GM18861 (cell line): Measurements from ENCODE around the gene MOV10.
"Not testable (repeated sequence)": the region's sequence is repeated elsewhere in the genome, so short reads cannot be mapped to it uniquely, and the experiment has no call there.

Experiments used
- ATAC-seq: cut with Tn5 transposase; IDR thresholded peaks from one replicate; pipeline ENCODE4 v1.9.1; 2021; ENCODE audit not compliant: unreplicated experiment

The MOV10 gene, protein sequence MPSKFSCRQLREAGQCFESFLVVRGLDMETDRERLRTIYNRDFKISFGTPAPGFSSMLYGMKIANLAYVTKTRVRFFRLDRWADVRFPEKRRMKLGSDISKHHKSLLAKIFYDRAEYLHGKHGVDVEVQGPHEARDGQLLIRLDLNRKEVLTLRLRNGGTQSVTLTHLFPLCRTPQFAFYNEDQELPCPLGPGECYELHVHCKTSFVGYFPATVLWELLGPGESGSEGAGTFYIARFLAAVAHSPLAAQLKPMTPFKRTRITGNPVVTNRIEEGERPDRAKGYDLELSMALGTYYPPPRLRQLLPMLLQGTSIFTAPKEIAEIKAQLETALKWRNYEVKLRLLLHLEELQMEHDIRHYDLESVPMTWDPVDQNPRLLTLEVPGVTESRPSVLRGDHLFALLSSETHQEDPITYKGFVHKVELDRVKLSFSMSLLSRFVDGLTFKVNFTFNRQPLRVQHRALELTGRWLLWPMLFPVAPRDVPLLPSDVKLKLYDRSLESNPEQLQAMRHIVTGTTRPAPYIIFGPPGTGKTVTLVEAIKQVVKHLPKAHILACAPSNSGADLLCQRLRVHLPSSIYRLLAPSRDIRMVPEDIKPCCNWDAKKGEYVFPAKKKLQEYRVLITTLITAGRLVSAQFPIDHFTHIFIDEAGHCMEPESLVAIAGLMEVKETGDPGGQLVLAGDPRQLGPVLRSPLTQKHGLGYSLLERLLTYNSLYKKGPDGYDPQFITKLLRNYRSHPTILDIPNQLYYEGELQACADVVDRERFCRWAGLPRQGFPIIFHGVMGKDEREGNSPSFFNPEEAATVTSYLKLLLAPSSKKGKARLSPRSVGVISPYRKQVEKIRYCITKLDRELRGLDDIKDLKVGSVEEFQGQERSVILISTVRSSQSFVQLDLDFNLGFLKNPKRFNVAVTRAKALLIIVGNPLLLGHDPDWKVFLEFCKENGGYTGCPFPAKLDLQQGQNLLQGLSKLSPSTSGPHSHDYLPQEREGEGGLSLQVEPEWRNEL

DNA sequence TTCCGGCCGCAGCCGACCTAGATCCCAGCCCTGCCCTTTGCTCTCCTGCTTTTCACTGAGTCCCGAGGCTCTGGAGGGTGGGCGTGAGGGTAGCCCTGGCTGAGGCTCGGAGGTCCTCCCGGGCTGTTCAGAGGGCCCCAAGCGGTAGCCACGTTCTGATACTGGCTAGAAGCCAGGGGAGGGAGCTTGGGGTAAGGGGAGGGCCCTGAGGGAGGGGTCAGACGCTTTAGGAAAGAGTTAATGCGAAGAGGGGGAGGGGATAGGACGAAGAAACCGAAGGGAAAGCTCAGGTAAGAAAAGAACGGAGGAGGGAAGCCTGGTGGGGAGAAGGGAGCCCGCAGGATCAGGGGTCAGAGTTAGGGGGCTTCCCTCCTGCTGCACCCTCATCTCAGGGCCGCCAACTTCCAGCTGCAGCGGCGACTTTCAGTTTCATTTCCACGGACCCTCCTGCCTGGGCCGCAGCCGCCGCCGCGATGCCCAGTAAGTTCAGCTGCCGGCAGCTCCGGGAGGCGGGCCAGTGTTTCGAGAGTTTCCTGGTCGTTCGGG, at the start of gene MOV10:
MOV10 (plus strand) TSS at position 220 of the 546 bp plus-strand sequence; CDS start at position 474, 254 bp downstream.
- ATAC-seq: no peak

DNA sequence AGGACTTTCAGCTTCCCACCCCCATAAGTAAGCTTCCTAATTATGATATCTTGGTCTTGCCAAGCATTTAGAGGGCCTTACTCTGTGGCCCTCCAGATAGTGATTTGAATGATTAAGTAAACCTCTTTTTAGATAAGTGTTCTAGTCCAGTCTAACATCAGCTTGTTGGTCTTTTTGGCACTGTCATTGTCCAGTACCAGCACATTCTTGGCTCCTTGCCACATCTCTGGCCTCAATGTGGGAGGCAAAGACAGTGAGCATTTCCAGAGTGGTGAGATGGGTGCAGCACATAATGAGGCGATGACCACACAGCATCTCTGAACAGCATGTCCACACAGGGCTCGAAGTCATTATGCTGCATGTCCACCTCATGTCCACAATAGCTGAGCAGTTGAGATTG, 48.8 kb upstream of the MOV10 start:
- ATAC-seq: no peak

DNA sequence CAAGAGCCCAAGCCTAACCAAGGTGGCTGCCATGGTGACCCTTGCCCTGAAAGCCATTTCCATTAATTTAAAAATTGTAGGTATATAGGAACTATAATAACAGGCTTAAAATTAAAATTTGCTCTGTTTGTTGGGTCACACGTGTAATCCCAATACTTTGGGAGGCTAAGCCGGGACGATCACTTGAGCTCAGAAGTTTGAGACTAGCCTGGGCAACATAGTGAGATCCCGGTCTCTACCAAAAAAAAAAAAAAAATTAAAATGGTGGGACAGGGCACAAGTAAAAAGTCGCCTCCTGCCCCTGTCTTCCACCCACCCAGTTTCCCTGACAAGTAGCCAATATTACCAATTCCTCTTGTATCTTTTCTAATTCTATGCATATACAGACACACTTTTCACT, 48.3 kb upstream of the MOV10 start:
- no peak for ATAC-seq

DNA sequence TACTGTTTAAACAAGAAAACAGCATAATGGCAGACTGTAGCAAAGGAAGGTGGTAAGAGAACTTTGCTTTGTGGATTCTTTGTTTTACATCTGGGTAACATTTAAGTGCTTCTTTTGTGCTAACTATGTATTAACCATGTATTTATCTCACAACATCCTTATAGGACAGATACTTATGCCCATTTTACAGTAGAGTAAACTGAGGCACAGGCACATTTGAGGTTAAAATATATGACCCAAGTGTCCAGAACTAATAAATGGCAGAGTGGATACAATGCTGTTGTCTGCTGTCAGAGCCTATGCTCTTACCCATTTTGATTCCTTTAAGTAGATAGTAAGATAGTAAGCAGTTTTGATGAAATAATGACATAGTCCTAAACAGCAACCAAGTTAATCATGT, 47.6 kb upstream of the MOV10 start:
- ATAC-seq: no peak

DNA sequence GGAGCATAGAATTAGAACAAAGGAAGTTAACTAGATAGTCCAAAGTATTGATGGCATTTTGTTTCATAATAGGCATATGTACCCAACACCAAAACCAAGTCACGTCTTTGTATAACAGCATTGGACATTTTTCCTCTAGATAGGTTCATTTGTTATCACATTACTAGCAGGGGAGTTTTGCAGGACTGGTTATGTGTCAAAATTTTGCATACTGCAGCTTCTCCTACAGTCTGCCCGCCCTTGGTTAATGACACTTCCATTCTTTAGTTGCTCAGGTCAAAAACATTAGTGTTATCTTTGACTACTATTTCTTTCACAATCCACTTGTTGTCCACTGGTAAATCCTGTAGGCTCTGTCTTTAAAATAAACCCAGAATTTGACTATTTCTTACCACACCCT, 45.9 kb upstream of the MOV10 start:
- ATAC-seq: no peak

DNA sequence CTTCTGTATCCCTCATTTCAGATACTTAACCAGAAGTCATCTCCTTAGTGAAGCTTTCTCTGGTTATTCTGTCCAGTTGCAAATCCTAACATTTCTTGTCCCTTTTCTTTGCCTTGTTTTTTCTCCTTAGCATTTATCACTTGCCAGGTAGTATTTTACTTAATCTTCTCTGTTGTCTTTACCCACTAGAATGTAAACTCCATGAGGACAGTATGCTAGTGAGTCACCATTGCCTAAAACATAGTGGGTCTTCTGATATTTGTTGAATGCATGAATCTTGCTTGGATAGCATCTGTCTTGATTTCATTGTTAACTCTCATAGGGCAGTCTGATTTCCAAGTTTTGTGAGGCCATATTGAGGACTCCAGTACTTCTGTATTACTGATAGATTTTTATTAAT, 45.2 kb upstream of the MOV10 start:
- ATAC-seq: no peak

DNA sequence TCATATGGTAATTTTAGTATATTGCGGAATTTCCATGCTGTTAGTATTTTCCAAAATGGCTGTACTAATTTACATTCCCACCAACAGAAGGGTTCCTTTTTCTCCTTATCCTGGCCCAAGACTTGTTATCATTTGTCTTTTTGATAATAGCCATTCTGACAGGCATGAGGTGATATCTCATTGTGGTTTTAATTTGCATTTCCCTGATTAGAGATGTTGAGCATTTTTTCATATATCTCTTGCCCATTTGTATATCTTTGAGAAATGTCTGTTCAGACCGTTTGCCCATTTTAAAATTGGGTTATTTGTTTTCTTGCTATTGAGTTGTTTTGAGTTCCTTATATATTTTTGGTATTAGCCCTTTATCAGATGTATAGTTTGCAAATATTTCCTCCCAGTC, 40.8 kb upstream of the MOV10 start:
- no peak for ATAC-seq

DNA sequence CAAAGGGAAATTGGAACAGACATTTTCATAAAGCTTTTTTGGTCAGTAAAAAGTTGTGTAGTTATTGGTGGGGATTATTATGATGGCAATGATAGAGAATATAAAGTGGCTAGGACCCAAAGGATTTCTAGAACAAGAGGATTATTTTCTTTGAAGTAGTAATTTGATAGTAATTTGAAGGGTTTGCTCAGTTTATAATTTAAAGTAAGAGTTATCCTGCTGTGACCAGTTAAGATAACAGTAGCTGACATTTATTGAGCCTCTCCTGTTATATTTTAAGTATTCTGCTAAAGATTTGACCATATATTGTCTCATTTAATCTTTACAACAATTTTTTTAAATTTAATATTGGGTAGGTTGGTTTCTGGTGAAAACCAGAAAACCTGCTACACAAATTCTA, 40.1 kb upstream of the MOV10 start:
- ATAC-seq: no peak

DNA sequence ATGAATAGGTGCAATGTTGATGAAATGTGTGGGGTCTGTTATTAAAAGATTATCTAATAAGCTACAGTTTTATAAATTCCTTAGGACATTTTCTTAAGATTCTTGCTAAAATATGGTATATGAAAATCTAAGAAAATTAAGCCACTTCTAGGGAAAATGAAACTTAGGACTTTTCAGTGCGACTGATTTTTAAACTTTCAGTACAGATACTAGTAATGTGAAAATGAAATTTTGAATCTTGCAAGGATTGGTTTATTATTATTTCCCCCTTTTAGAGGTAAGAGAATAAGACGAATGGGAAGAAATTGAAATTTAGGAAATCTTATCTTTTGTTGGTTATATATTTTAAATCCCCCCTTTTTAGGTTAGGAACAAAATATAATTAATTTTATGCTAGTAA, 38.4 kb upstream of the MOV10 start:
- ATAC-seq: no peak

DNA sequence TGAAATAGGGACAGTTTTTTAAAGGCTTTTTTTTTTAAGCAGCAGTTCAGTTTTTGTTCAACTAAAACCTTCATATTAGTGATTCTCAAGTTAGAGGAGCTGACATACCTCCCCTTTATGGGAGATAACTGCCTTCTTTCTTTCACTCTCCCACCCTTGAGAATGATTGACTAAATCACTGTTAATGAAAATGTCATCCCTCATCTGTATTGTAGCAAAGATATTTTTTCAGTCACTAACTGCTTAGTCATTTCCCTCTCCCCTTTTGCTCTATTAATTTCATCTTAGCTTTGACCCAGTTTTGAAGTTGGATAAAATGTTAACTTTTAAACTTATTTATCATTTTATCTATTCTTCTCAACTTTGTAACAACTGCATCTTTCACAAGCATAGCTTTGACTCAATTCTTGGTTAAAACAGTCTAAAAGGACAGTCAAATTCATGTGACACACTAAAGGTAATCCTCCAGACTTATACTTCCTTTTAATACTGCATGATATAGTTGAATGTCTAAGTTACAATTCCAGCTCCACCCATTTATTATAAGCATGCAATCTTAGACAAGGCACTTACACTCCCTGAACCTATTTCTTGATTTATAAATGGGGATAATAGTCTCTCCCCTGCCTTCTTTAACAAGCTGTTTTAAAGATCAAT, 37.7 kb upstream of the MOV10 start:
- ATAC-seq: peak; percentile 55

DNA sequence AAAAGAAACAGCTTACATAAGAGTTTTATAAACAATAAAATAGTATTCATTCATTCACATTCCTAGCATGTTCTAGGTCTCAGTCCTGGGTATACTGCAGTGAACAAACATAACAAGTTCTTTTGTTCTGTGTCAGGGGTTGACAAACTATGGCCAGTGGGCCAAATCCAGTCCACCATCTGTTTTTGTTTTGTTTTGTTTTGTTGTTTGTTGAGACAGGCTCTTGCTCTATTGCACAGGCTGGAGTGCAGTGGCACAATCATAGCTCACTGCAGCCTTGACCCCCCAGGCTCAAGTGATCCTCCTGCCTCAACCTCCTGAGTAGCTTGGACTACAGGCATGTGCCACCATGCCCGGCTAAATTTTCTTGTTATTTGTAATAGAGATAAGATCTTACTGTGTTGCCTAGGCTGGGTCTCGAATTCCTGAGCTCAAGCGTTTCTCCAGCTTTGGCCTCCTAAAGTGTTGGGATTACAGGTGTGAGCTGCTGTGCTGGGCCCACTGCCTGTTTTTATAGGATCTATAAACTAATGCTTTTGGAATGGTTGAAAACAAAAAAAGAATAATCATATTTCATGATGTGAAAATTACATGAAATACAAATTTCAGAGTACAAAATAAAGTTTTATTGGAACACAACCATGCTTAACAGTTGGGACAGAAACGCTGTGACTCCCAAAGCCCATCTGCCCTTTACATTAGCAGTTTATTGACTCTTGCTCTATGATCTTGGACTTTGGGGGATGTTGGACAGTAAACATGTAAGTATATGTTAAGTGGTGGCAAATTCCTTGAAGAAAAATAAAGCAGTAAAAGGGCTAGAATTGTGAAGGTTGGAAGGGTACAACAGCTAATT, 37.0 kb upstream of the MOV10 start:
- no peak for ATAC-seq

DNA sequence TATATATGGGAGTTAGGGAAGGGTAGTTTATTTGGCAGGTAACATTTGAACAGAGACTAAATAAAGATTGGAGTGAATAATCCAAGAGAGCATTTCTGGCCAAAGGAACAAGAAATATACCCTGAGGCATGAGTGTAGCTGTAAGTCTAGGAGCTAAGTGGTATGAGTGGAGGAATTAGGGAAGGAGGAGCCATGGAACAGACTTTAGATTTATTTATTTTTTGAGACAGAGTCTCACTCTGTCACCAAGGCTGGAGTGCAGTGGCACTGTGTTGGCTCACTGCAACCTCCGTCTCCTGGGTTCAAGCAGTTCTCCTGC, 36.4 kb upstream of the MOV10 start:
- no peak for ATAC-seq

DNA sequence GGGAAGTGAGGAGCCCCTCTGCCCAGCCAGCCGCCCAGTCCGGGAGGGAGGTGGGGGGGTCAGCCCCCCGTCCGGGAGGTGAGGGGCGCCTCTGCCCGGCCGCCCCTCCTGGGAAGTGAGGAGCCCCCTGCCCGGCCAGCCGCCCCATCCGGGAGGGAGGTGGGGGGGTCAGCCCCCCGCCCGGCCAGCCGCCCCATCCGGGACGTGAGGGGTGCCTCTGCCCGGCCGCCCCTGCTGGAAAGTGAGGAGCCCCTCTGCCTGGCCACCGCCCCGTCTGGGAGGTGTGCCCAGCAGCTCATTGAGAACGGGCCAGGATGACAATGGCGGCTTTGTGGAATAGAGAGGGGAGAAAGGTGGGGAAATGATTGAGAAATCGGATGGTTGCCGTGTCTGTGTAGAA, 34.0 kb upstream of the MOV10 start:
- ATAC-seq: not testable (repeated sequence)

DNA sequence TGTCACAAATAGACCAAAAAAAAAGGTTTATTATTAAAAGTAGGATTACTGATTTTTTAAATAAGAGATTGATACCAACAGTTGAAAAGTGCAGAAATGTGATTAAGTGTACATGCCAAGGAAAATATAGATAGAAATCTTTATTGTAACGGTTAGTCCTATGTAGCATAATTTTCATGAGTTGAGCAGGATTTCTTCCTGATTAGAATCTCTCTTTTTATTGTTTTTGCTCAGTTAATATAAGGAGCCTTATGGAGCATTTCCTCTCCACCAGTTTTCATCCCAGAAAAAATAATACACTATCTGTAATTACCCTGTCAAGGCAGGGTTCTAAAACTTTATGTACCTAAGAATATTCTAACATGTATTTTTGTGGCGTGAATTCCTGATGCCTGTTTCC, 31.4 kb upstream of the MOV10 start:
- no peak for ATAC-seq

DNA sequence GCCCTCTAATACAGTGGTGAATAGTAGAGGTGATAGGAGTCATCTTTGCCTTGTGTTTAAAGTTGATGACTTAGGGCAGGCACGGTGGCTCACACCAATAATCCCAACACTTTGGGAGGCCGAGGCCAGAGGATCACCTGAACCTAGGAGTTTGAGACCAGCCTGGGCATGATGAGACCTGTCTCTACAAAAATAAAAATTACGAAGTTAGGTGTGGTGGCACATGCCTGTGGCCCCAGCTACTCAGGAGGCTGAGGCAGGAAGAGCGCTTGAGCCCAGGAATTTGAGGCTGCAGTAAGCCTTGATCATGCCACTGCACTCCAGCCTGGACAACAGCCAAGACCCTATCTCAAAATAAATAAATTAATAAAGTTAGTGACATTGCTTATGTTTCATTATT, 28.2 kb upstream of the MOV10 start:
- ATAC-seq: no peak

DNA sequence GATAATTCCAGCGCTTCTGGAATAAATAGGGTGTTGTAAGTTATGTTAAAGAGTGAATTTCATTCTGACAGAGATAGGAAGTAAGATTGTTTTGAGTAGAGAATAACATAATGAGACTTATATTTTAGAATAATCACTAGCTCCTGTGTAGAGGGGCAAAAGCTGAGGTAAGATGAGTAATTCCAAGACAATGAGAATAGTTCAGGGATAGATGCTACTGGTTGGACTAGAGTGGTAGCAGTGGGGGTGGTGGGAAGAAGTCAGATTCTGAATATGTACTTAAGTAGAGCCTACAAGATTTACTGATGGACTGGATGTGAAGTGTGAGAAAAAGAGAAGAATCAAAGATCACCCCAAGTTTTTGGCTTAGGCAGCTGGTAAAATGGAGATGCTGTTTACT, 23.3 kb upstream of the MOV10 start:
- no peak for ATAC-seq

DNA sequence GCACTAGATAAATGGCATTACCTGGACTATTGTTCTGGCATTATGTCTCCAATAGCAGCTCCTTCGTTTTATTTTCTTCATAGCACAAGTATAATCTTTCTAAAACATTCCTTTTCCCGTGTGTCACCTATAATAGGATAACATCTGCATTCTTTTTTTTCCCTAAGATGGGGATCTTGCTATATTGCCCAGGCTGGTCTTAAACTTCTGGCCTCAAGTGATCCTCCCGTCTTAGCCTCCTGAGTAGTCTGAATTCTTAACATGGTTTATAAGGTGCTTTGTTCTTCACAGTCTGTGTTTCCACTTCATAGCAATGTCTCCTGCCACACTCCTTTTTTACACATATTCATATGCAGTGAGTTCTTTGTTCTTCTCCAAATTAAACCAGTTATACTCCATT, 8.6 kb upstream of the MOV10 start:
- ATAC-seq: no peak

DNA sequence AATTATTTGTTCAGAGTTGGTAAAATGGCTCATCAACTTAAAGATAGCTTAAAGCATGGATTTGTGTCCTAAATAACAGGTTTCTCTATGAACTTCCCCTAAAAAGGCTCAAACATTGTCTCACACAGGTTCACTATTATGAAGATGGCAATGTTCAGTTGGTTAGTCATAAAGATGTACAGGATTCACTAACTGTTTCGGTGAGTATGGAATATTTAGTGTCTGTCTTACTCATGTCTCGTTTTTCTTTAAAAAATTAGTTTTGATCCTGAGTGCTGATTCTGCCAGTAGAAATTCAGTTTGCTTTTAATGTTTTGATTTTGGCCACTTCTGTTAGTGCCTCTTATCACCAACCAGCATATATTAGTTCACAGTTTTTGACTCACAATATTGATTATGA, 7.5 kb upstream of the MOV10 start:
- ATAC-seq: no peak

DNA sequence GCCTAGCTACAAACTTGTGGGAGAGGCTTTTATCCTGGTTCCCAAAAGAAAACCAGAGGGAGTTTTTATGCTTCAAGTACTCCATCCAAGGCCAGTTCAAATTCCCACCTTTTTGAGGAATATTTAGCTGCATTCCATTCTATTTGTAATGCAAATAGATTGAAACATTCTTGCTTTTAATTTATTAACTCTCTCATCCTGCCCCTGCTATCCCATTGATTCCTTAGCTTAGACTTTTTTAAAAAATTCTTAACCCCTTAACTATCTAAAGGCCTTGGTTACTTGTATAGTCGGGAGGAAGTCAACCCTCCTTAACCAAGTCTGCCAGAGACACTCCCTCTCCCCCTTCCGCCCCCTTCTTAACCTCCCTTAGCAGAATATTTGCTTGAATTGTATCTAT, 2.5 kb upstream of the MOV10 start:
- ATAC-seq: no peak

DNA sequence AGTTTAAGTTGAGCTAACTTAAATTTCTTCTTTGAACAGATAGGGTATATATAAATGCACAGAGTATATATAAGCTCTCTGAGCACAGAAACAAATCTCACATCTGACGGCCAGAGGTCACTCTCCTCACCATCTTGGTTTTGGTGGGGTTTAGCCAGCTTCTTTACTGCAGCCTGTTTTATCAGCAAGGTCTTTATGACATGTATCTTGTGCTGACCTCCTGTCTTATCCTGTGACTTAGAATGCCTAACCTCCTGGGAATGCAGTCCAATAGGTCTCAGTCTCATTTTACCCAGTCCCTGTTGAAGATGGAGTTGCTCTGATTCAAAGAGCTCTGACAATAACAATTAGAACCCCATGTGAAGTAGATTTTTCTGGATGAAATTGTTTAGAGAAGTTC, 1.6 kb upstream of the MOV10 start:
- no peak for ATAC-seq
